K562 (cell line): ENCODE data around the gene SEC23B. TPM values are rescaled to one million over a fixed set of nuclear protein-coding genes. Genes with fewer than 3 reads are reported as not detected.
A peak's percentile ranks its signal among the peaks of the same experiment; 100 is the strongest.

Experiments
- ATAC-seq: fragments of 200-7000 bp; cut with Tn5 transposase; 3 replicates; pipeline ENCODE4 v1.9.1; 2020; ENCODE audit warnings: moderate library complexity
- BruUV-seq: library from RNA; stranded (reverse); fragments of 400-500 nt; replicated peaks from 2 replicates; lab custom pipeline; 2021; lab: Mats Ljungman, UMichigan
- CTCF ChIA-PET: fragments of 300-600 bp; formaldehyde crosslinking; extraction: SDS; loops from one replicate; lab custom pipeline; 2021; ENCODE audit warnings: low intra/inter-chr PET ratio; lab: Yijun Ruan, JAX
- POLR2A ChIA-PET: fragments of 300-600, 350-650 bp; sonication (Branson Sonifier 250); formaldehyde crosslinking; extraction: SDS; loops from one replicate; lab custom pipeline; 2021; ENCODE audit warnings: antibody characterized with exemption, inconsistent platforms; lab: Yijun Ruan, JAX
- DNase-seq, 4 experiments: peaks; one replicate each; pipeline versions ENCODE4 v3.0.0 to v3.0.0-alpha.2; 2011 to 2018; ENCODE audit warnings: low spot score in 3 of 4, mixed read lengths in 3 of 4; ENCODE audit errors: extremely low read depth in 1 of 4
- FAIRE-seq: peaks from 2 replicates; lab custom pipeline; 2011; peaks lifted over from hg19 to GRCh38; lab: Jason Lieb, UNC
- H2AFZ ChIP-seq: 2 replicates; pipeline ENCODE4 v1.6.0; 2011; ENCODE audit warnings: low read depth, low read length, control low read depth, inconsistent platforms
- H3K27ac ChIP-seq: fragments of 200-600 bp; 3 replicates; pipeline ENCODE4 v1.8.0; 2011; ENCODE audit warnings: low read depth, mild to moderate bottlenecking, control low read depth, inconsistent platforms, low read length, moderate library complexity, mixed read lengths; ENCODE audit errors: extremely low read depth
- H3K27me3 ChIP-seq, 2 experiments: fragments of 300-600 bp in 1 of 2; 2 replicates in 1 of 2; 3 replicates in 1 of 2; pipeline versions ENCODE4 v1.6.0 to v1.8.0; 2011; ENCODE audit warnings: inconsistent platforms in 2 of 2, low read length in 2 of 2, mild to moderate bottlenecking in 1 of 2, mixed read lengths in 1 of 2, moderate library complexity in 1 of 2; ENCODE audit not compliant: control insufficient read depth in 2 of 2, insufficient read depth in 2 of 2
- H3K36me3 ChIP-seq: fragments of 300-600 bp; 3 replicates; pipeline ENCODE4 v1.8.0; 2011; ENCODE audit warnings: mild to moderate bottlenecking, low read length, inconsistent platforms; ENCODE audit not compliant: control insufficient read depth, insufficient read depth
- H3K4me1 ChIP-seq, 2 experiments: fragments of 200-600 bp in 1 of 2; replicated peaks in 1 of 2; 2 replicates in 1 of 2; 3 replicates in 1 of 2; pipeline versions ENCODE4 v1.5.1 to v1.8.0; 2011; ENCODE audit warnings: inconsistent platforms in 2 of 2, low read length in 2 of 2, mild to moderate bottlenecking in 1 of 2, mixed read lengths in 1 of 2, moderate library complexity in 1 of 2; ENCODE audit not compliant: control insufficient read depth in 2 of 2, insufficient read depth in 2 of 2
- H3K4me2 ChIP-seq: 2 replicates; pipeline ENCODE4 v1.6.1; 2011; ENCODE audit warnings: low read length, control low read depth, inconsistent platforms, mixed read lengths; ENCODE audit not compliant: insufficient read depth
- H3K4me3 ChIP-seq: fragments of 200-600 bp; sonication (generic), shearing (Covaris generic); 2 replicates; pipeline ENCODE4 v1.5.1; 2016; ENCODE audit warnings: control low read depth, inconsistent platforms
- H3K79me2 ChIP-seq: fragments of 200-600 bp; 3 replicates; pipeline ENCODE4 v1.8.0; 2011; ENCODE audit warnings: low read length, inconsistent platforms; ENCODE audit not compliant: control insufficient read depth, insufficient read depth
- H3K9ac ChIP-seq, 2 experiments: 2 replicates each; pipeline versions ENCODE4 v1.6.0 to v1.6.1; 2011; ENCODE audit warnings: low read depth in 2 of 2, low read length in 2 of 2, control low read depth in 1 of 2, inconsistent platforms in 1 of 2, mild to moderate bottlenecking in 1 of 2, mixed read lengths in 1 of 2; ENCODE audit not compliant: insufficient read depth in 1 of 2
- H3K9me1 ChIP-seq: one replicate; pipeline ENCODE4 v1.6.0; 2011; ENCODE audit warnings: inconsistent platforms, mild to moderate bottlenecking, low read length, moderate library complexity; ENCODE audit not compliant: control insufficient read depth, insufficient read depth
- H3K9me3 ChIP-seq: replicated peaks from 2 replicates; pipeline ENCODE4 v1.5.1; 2011; ENCODE audit warnings: low read depth, low read length, inconsistent platforms; ENCODE audit not compliant: control insufficient read depth, insufficient read depth
- H4K20me1 ChIP-seq: replicated peaks from 2 replicates; pipeline ENCODE4 v1.6.1; 2011; ENCODE audit warnings: low read length, inconsistent platforms, mixed read lengths; ENCODE audit not compliant: control insufficient read depth, insufficient read depth
- ARID1B ChIP-seq: fragments of 450-650 bp; IDR thresholded peaks from 2 replicates; pipeline ENCODE4 v1.6.1; 2016; ENCODE audit warnings: antibody characterized with exemption, mild to moderate bottlenecking, inconsistent platforms
- ARNT ChIP-seq, 2 experiments: fragments of 450-650 bp; IDR thresholded peaks; 2 replicates each; pipeline ENCODE4 v1.6.1; 2016; ENCODE audit warnings: mild to moderate bottlenecking in 1 of 2
- GTF2A2 ChIP-seq: IDR thresholded peaks from 2 replicates; pipeline ENCODE4 v1.6.1; 2016; ENCODE audit warnings: mild to moderate bottlenecking, missing genetic modification characterization, missing compliant biosample characterization
- NFATC3 ChIP-seq: fragments of 450-650 bp; IDR thresholded peaks from 2 replicates; pipeline ENCODE4 v1.6.1; 2017; ENCODE audit warnings: mild to moderate bottlenecking
- PBX2 ChIP-seq, 2 experiments: IDR thresholded peaks in 1 of 2; conservative IDR thresholded peaks in 1 of 2; 2 replicates each; pipeline ENCODE4 v1.6.1; 2016; ENCODE audit warnings: low read depth in 2 of 2, mild to moderate bottlenecking in 1 of 2, missing compliant biosample characterization in 1 of 2, missing genetic modification characterization in 1 of 2, moderate library complexity in 1 of 2
- SPI1 ChIP-seq: IDR thresholded peaks from 2 replicates; pipeline ENCODE4 v1.6.1; 2011; ENCODE audit warnings: low read depth, low read length, control low read depth, borderline replicate concordance
- ZFP91 ChIP-seq: sonication (generic); formaldehyde crosslinking; IDR thresholded peaks from 2 replicates; pipeline ENCODE4 v1.8.0; 2022; ENCODE audit warnings: mild to moderate bottlenecking, missing genetic modification reagents
- ZNF12 ChIP-seq: sonication (generic); formaldehyde crosslinking; IDR thresholded peaks from 2 replicates; pipeline ENCODE4 v1.4.0; 2020; ENCODE audit warnings: mild to moderate bottlenecking, missing genetic modification reagents
- ZNF212 ChIP-seq: fragments of 450-650 bp; formaldehyde crosslinking; IDR thresholded peaks from 2 replicates; pipeline ENCODE4 v1.4.0; 2020; ENCODE audit warnings: mild to moderate bottlenecking
- ZNF511 ChIP-seq: sonication (generic); formaldehyde crosslinking; IDR thresholded peaks from 2 replicates; pipeline ENCODE4 v1.8.0; 2022; ENCODE audit warnings: mild to moderate bottlenecking, missing genetic modification reagents
- ZNF551 ChIP-seq: fragments of 250-450 bp; sonication (Bioruptor Pico); IDR thresholded peaks from 2 replicates; pipeline ENCODE4 v1.5.0; 2021; ENCODE audit warnings: mild to moderate bottlenecking, moderate library complexity
- ZNF589 ChIP-seq: fragments of 200-800 bp; sonication (Bioruptor generic); IDR thresholded peaks from 2 replicates; pipeline ENCODE4 v1.6.1; 2016; ENCODE audit warnings: low read depth, missing genetic modification characterization, missing compliant biosample characterization
- ZNF592 ChIP-seq: fragments of 450-650 bp; IDR thresholded peaks from 2 replicates; pipeline ENCODE4 v1.6.1; 2017; ENCODE audit warnings: antibody characterized with exemption, mild to moderate bottlenecking
- WGBS: fragments of 100-300 bp; shearing (Covaris generic); methylation state at CpG from one replicate; pipeline ENCODE4 v1.1.6; 2016; ENCODE audit warnings: low coverage, mixed read lengths; ENCODE audit not compliant: insufficient coverage; ENCODE audit errors: missing lambda C conversion rate; 5-methylcytosine and 5-hydroxymethylcytosine counted together
- in situ Hi-C: fragments of 300-500 bp; cut with MboI; formaldehyde crosslinking; loops from 4 replicates; pipeline ENCODE4 v1.15.0; 2018; ENCODE audit warnings: inconsistent platforms, mixed read lengths
- intact Hi-C: fragments of 100-400 bp; cut with micrococcal nuclease; formaldehyde crosslinking; loops from 2 replicates; pipeline ENCODE4 v1.14.2; 2022
- polyA plus RNA-seq, 8 experiments: library from polyadenylated mRNA; depleted of rRNA in 4 of 8; stranded (reverse) in 5 of 8; unstranded in 3 of 8; fragments of >200 nt; fragmentation: Nextera tagmentation in 2 of 8; fragmentation: Illumina TruSeq in 1 of 8; extraction: Ambion mirVana in 2 of 8; extraction: Trizol in 1 of 8; gene quantifications; 2 replicates each; pipeline versions ENCODE4 v1.2.1 to v1.2.3, GENCODE V29; 2011 to 2014; ENCODE audit warnings: inconsistent platforms in 1 of 8, missing spikeins in 1 of 8
- total RNA-seq, 7 experiments: library from RNA; depleted of rRNA in 6 of 7; stranded (reverse); fragments of >200 nt in 6 of 7; fragmentation: Illumina TruSeq in 2 of 7; extraction: Trizol in 2 of 7; gene quantifications; 2 replicates each; pipeline versions ENCODE4 v1.2.1 to v1.2.3, GENCODE V29; 2011 to 2021; ENCODE audit warnings: low replicate concordance in 1 of 7

The SEC23B gene
- total and polyA plus RNA-seq, 9 of the 15 experiments (the other 6 are each of a cell fraction or from before 2014, with no cell fraction given), result 31.7 to 70.2 (median 38.5) TPM

GRCh38 chr20:18571578-18571977, 63.8 kb downstream of the SEC23B start (continued):
- TF ChIP-seq ZNF12, result no peak
- TF ChIP-seq ZNF589 (CRISPR knock-in tag), result no peak
- TF ChIP-seq ARID1B, result 0 out of 2 replicates have a peak, but pooled peaks have one; percentile 9
- TF ChIP-seq SPI1, result peak; percentile 48; the same call in 1 of the 2 replicates
- TF ChIP-seq PBX2 (CRISPR knock-in tag; IDR thresholded peaks at IDR 0.05; ENCODE audit: low read depth), result no peak
- TF ChIP-seq PBX2 (tag; conservative IDR thresholded peaks at IDR 0.05; ENCODE audit: low read depth), result peak; percentile 60

GRCh38 chr20:18577942-18578341, 70.2 kb downstream of the SEC23B start:
- H3K9me3 ChIP-seq, result no peaks in the 10 kb centered on the region
- no peak overlapping the region for H2AFZ ChIP-seq
- in situ Hi-C loops (no loop called here), intact Hi-C loops (no loop called here)
- no peak overlapping the region for H3K4me2 ChIP-seq
- ATAC-seq (no peak), DNase-seq (no peak), FAIRE-seq (no peak)
- ChIA-PET POLR2A (no interaction called here), CTCF (no interaction called here)
- no peaks in the 10 kb centered on the region for H3K9me1 ChIP-seq
- H3K9ac ChIP-seq, result no peak overlapping the region
- no peaks in the 10 kb centered on the region for H3K27me3 ChIP-seq
- H3K36me3 ChIP-seq, result no peaks in the 10 kb centered on the region
- no peaks in the 10 kb centered on the region for H3K79me2 ChIP-seq
- 38% methylated on average over 6 of the region's 6 CpGs for WGBS
- peaks cover 0 to 4% of the 10 kb centered on the region in 2 experiments; a peak in 3 of 5 replicates for H3K4me1 ChIP-seq
- no peak overlapping the region for H3K27ac ChIP-seq
- H4K20me1 ChIP-seq, result no peaks in the 10 kb centered on the region
- no peak overlapping the region for H3K4me3 ChIP-seq
- no TSS peak for BruUV-seq
- TF ChIP-seq NFATC3, result no peak
- TF ChIP-seq ZNF212 (CRISPR knock-in tag), result no peak
- no peak for TF ChIP-seq ZNF551 (CRISPR knock-in tag)
- no peak for TF ChIP-seq ZNF592
- TF ChIP-seq ZNF511 (CRISPR knock-in tag), result no peak
- no peak for TF ChIP-seq ZFP91 (CRISPR knock-in tag)
- no peak for TF ChIP-seq GTF2A2 (tag)
- no peak for TF ChIP-seq ARNT (IDR thresholded peaks at IDR 0.05)
